ENCODE results near the gene PARD6B.

Gene PARD6B

GRCh38 chr20:50802289-50802688 is 70.9 kb downstream of the PARD6B start:
- no peak for FAIRE-seq

GRCh38 chr20:50804437-50805348 is 73.3 kb downstream of the PARD6B start:
- FAIRE-seq = no peak

- no peak for FAIRE-seq
Measured at GRCh38 chr20:50805349-50805684, 73.9 kb downstream of the PARD6B start.

GRCh38 chr20:50806126-50806768 is 74.9 kb downstream of the PARD6B start:
- no peak for FAIRE-seq

Measured in islet of Langerhans (tissue), 1 donor.